Testis (tissue), 2 donors: ENCODE data around the gene NANOS3.

Experiments
- CTCF ChIP-seq, 3 experiments: fragments of 450-650 bp in 2 of 3; fragments of 200-600 bp in 1 of 3; sonication (generic) in 1 of 3; IDR thresholded peaks; one replicate each; pipeline ENCODE4 v1.5.1; 2016 to 2019; ENCODE audit warnings: antibody characterized with exemption in 3 of 3, mild to moderate bottlenecking in 2 of 3, moderate library complexity in 1 of 3
- POLR2A ChIP-seq: fragments of 450-650 bp; IDR thresholded peaks from one replicate; pipeline ENCODE4 v1.6.1; 2017; ENCODE audit warnings: antibody characterized with exemption, mild to moderate bottlenecking, moderate library complexity

GRCh38 chr19:13876834-13877233, at the start of gene NANOS3:
- TF ChIP-seq CTCF (IDR thresholded peaks at IDR 0.05) (no peak), POLR2A (no peak)
